Activated naive CD4-positive, alpha-beta T cell treated with anti-CD3 and anti-CD28 coated beads, Interleukin-2, amount 50 U/mL, for 72 hours (primary cell): ENCODE measurements around the gene CBX6. TPM values are rescaled to one million over a fixed set of nuclear protein-coding genes. Genes with fewer than 3 reads are reported as not detected.

Experiments
- ATAC-seq, 2 donors: fragments of 150-1000 bp; cut with Tn5 transposase; 2 replicates each; pipeline ENCODE4 v1.10.0; 2021; ENCODE audit warnings: mild to moderate bottlenecking in 2 of 2, moderate library complexity in 2 of 2
- DNase-seq, 2 donors: peaks; one replicate each; pipeline ENCODE4 v3.0.0; 2021 to 2022; ENCODE audit warnings: low spot score in 2 of 2
- H3K27ac Mint-ChIP-seq, 2 donors: one replicate each; pipeline ENCODE4 v1.8.0; 2022; ENCODE audit warnings: mild to moderate bottlenecking in 2 of 2, mixed read lengths in 2 of 2
- H3K36me3 Mint-ChIP-seq, 2 donors: one replicate each; pipeline ENCODE4 v1.8.0; 2022; ENCODE audit warnings: mixed read lengths in 2 of 2
- H3K9me3 Mint-ChIP-seq, 2 donors: one replicate each; pipeline ENCODE4 v1.8.0; 2022; ENCODE audit warnings: mixed read lengths in 2 of 2
- total RNA-seq, 2 donors: library from RNA; stranded (reverse); gene quantifications; one replicate each; pipeline ENCODE4 v1.2.3, GENCODE V29; 2022

Gene CBX6
- total RNA-seq, 2 donors from 2014 or later = 46.9 to 92.6 TPM

DNA sequence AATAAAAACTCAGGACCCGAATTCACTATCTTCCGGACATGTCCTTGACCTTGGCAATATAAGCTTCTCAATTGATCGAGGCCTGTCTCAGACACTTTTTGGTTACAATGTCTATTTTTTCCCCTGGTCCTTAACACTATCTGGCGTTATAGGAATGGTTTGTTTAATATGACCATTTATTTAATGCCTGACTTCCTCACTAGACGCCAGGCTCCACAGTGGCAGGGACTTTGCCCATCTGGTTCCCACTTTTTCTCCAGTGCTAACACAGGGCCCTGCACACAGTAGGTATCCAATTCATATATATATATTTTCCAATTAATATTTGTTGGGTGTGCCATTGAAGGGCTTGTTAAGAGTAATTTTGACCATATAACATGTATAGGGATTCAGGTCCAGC is 7.9 kb upstream of the CBX6 start:
- Mint-ChIP-seq H3K36me3 (no peaks in the 10 kb centered on the region), H3K9me3 (no peaks in the 10 kb centered on the region), H3K27ac (no peak overlapping the region)
- no peak for DNase-seq
- no peak for ATAC-seq

DNA sequence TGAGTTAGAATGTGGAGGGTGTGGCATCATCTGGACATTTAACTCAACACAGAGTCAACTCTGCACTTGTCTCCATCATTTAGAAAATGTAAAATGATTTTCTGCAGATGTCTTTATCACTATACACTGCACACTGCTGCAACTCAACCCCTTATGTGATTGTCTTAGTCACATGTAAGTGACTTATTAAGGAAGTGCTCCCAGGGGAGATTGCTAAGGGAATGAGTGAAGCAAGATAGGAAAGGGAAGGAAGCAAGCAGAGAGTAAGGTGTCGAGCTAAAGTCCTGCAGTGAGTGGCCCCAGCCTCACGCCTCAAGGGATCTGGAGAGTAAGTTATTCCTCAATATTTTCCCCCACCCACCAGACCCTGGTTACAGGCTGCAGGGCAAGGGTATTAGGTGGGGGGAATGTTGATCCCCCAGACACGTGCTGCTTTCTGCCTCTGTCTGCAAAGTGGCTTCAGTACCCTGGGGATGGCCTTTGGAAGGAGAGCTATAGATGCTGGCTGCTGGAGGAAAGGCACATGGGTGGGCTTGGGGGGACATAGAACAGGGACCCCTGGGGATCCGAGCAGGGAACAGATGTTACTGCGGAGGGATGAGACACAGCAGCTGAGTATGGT is 7.2 kb upstream of the CBX6 start:
- no peak overlapping the region for H3K27ac Mint-ChIP-seq
- no peak for DNase-seq
- no peaks in the 10 kb centered on the region for H3K9me3 Mint-ChIP-seq
- no peaks in the 10 kb centered on the region for H3K36me3 Mint-ChIP-seq
- ATAC-seq = no peak

DNA sequence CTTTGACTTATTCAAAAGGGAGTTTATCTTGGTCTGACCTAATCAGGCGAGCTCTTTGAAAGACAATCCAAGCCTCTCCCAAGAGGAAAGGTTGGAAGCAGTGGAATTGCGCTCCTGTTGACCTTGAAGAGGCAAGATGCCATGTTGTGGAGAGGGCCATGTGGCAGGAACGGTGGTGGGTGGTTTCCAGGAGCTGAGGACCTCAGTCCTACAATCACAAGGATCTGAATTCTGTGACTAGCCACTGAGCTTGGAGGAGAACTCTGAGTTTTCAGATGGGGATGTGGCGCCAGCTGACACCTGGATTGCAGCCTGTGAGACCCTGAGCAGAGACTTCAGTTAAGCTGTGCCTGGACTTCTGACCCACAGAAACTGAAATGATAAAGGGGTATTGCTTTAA is 6.0 kb upstream of the CBX6 start:
- Mint-ChIP-seq H3K27ac (no peak overlapping the region), H3K9me3 (no peaks in the 10 kb centered on the region), H3K36me3 (no peaks in the 10 kb centered on the region)
- ATAC-seq = no peak
- no peak for DNase-seq

DNA sequence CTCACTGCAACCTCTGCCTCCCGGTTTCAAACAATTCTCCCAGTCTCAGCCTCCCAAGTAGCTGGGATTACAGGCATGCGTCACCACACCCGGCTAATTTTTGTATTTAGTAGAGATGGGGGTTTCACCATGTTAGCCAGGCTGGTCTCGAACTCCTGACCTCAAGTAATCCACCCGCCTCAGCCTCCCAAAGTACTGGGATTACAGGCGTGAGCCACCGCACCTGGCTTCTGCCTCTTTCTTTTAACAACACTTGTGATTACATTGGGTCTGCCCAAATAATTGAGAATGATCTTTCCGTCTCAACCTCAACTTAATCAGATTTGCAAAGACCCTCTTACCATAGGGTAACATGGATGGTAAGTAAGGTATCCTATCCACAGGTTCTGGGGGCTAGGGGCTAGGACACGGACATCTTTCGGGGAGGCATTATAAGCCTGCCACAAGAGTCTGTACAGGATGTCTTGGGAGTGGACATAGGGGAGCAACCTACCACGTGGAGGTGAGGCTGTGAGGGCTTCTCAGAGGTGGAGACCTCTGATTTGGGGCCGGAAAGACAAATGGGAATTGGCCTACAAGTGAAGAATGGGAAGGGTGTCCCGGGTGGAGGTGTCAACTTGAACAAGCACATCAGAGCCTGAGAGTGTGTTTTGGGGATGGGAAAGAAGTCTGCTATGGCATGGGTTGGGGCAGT is 2.7 kb upstream of the CBX6 start:
- Mint-ChIP-seq H3K27ac (peak overlapping the region; percentile 83 to 87), H3K9me3 (no peaks in the 10 kb centered on the region), H3K36me3 (peaks cover 14 to 19% of the 10 kb centered on the region in 2 donors)
- DNase-seq = no peak
- no peak for ATAC-seq

DNA sequence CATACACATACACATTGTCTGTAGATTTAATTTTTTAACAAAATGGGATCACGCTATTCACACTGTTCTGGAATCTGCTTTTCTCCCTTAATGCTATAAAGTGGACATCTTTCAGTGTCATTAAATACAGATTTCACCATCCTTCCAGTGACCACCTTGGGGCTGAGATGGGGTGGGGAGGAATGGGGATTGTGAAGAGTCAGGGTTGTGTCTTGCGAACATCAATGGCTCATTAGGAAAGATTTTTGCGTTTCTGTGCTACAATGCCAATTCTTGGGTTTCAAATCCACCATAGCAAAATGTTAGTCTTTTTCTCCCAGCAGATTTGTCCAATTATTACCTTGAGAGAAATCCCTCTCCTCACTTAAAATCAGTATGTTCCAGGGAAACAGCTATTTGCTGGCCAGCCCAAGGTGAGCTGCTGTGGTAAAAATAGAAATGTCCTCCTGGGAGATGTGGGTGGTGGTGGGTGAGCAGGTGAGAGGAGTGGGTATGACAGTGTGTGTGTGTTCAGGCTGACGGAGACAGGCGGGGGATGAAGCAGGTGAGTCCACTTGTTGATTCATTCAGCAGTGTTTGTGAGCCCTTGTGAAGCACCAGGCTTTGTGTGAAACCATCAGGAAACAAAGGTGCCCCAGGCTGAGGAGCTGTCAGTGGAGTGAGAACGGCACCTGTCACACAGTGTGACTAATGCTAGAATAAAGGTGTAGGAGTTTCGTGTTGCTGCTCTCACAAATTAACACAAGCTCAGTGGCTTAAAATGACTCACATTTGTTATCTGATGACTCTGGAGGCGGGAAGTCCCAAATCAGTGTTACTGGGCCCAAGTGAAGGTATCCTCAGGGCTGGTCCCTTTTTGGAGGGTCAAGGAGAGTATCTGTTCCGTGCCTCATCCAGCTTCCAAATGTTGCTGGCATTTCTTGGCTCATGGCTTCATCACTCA is 1.7 kb upstream of the CBX6 start:
- ATAC-seq = peak; percentile 89
- Mint-ChIP-seq H3K27ac (peak overlapping the region; percentile 83 to 87), H3K36me3 (peaks cover 14 to 20% of the 10 kb centered on the region in 2 donors), H3K9me3 (no peaks in the 10 kb centered on the region)
- peak; percentile 76 to 86 for DNase-seq

DNA sequence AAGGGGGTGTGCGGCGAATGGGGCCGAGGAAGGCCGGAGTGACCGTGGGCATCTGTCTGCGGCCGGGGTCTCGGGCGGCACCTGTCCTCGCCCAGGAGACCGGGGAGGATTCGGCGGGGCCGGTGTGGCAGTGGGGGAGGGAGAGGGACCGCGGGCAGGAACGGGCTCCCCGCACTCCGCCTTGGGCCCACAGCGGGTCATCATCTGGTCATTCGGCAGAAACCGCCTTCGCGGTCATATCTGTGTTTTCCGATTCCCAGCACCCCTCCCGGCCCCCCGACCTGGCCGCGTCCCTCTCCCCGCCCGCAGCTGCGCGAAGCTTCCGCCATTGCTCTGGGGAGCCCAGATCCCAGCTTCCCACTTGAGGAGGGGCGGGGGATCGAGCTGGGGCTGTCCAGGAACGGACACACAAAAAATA is 824 bp upstream of the CBX6 start:
- peaks cover 14 to 20% of the 10 kb centered on the region in 2 donors for H3K36me3 Mint-ChIP-seq
- H3K9me3 Mint-ChIP-seq = no peaks in the 10 kb centered on the region
- ATAC-seq = no peak
- DNase-seq = no peak
- peak overlapping the region; percentile 83 to 92 for H3K27ac Mint-ChIP-seq

DNA sequence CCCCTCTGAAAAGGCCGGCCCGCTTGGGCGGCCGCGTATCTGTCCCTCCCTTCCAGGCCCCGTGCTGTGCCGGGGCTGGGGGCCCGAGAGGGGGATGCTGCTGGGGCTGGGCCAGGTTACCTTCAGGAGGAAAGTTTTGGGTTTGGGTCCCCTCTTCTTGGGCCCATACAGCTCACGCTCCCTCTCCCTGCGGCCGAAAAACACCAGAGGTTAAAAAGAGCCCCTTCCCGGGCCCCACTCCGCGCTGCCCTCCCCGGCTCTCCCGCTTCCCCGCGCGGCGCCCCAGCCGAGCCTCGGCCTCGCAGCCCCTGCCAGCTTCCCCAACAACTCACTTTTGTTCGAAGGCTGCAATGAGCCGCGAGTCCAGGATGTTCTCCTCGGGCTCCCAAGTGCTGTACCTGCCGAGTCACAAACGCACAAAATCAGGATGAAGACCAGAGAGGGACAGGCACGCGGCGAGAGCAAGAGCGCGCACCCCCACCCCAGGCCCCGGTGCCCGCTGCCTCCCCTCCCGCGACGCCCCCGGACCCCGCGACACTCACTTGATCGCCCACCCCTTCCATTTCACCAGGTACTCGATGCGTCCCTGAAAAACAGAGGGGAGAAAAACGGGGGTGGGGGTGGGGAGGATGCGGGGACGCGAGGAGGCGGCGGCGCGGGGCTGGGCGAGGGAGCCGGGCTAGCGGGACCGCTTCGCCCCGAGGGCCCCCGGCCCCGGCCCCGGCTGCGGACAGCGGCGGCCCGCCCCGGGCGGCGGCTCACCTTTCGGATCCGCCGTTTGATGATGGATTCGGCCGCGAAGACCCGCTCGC is 450 bp downstream of the CBX6 start:
- peaks cover 14 to 20% of the 10 kb centered on the region in 2 donors for H3K36me3 Mint-ChIP-seq
- DNase-seq = peak in 1 of 2 donors; percentile 63

DNA sequence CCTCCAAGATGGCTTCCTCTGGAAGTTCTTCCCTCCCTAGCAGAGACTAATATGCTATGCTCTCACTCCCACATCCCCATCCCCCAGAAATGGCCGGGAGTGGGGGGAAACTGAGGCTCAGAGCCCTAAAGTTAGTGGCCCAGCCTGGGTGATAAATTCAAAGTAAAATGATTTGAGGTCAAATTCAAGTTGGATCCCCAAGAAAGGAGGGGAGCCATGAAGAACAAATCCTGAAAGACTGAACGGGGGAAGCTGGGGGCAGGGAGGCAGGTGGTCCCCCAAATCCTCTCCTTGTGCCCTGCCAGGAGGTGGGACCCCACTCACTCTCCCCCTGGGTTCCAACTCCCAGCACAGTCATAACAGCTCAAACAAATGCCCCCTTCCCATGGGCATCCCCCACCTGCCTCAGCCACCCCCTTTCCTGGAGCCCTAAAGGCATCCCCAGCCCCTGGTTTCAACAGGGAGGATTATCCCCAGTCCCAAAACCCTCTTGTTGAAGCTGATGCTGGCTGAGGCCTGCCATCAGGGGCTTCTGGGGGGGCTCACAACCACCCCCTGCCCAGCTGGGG is 1.1 kb downstream of the CBX6 start:
- H3K36me3 Mint-ChIP-seq = peaks cover 14 to 20% of the 10 kb centered on the region in 2 donors
- DNase-seq = no peak
- H3K9me3 Mint-ChIP-seq = no peaks in the 10 kb centered on the region
- no peak for ATAC-seq
- peak overlapping the region; percentile 86 to 92 for H3K27ac Mint-ChIP-seq

More for the DNA sequence above, 450 bp downstream of the CBX6 start:
- H3K9me3 Mint-ChIP-seq = no peaks in the 10 kb centered on the region
- no peak for ATAC-seq
- H3K27ac Mint-ChIP-seq = peak overlapping the region; percentile 86 to 92

DNA sequence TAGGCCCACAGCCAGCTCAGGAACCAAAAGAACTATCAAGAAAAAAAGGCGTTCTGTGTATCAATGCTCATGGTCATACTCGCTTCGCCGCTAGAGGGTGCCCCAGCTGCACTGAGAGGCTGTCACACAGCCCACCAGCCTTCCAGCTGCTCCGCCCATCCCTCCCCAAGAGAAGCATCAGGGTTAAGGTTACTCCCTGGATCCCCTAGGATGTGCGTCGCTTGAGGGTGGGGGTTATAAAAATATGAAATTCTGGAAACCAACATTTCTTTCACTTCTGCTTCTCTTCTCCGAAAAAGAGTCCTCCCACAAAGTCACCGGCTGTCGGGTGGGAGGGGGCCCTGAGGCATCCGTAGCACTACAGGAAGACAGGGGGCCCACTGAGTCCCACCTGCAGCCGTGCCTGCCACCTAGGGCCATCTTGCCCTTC is 1.7 kb downstream of the CBX6 start:
- Mint-ChIP-seq H3K9me3 (no peaks in the 10 kb centered on the region), H3K36me3 (peaks cover 19 to 24% of the 10 kb centered on the region in 2 donors), H3K27ac (peak overlapping the region; percentile 86 to 92)
- peak; percentile 13 to 39 for ATAC-seq
- peak; percentile 81 to 91 for DNase-seq

DNA sequence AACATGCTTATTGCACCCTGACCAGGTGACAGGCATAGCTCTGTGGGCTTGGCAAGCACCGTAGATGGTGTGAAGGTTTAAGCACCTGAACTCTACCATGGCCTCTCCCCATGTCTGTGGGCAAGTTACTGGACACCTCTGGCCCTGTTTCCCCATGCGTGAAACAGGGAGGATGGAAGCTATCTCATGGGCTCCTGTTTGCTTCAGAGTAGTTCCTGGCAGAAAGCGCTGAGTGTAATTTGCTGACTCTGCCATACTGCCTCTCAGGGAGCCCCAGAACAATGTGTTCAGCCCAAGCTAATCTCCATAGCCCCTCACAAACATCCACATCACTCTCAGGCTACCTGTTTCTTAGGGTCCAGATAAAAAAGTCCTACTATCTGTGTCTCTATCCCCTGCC is 2.4 kb downstream of the CBX6 start:
- ATAC-seq (no peak), DNase-seq (peak in 1 of 2 donors; percentile 16)
- no peaks in the 10 kb centered on the region for H3K9me3 Mint-ChIP-seq
- peaks cover 19 to 24% of the 10 kb centered on the region in 2 donors for H3K36me3 Mint-ChIP-seq
- H3K27ac Mint-ChIP-seq = peak overlapping the region; percentile 86 to 92

DNA sequence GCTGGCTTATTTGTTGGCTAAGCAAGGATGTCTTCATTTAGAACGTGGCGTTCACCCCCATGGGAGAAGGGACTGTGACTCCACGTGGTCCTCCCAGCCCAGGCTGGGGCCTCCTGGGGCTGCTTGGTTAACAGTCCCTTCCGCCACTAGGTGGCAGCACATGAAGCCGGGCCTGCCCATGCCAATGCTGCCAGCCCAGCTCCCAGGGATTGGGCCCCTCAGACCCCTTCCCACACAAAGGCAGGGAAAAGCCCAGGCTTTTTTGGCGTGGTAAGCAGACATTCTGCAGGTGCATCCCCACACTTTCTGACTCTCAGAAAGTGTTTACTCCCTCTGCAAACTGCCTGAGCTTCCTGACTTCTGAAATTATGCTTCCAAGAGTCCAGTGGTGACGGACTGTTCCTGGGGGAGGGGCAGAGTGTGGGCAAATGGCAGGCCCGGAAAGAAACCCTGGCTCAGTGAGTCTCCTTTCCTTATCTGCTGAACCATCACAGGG is 3.1 kb downstream of the CBX6 start:
- Mint-ChIP-seq H3K36me3 (peaks cover 19 to 24% of the 10 kb centered on the region in 2 donors), H3K9me3 (no peaks in the 10 kb centered on the region), H3K27ac (peak overlapping the region; percentile 44 to 92)
- peak; percentile 77 to 94 for DNase-seq
- peak; percentile 41 to 54 for ATAC-seq

DNA sequence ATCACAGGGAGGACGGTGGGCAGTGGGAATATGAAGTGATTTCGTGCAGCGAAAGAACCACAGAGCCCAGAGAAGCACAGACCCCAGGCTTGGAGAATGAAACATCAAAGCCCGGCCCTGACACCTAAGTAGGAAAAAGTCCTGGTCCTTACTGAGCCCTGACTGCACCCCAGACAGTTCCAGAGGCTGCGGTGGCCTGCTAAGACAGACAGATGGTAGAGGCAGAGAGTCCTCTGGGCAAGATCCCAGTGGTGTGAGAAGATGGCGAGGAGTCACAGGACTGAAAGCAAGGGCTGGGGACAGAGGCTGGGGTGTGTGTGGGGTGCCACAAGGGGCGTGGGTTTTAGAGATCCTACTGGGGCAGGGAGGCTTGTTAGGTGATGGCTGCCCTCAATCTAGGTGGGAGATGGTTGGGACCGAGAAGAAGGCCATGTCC is 3.7 kb downstream of the CBX6 start:
- Mint-ChIP-seq H3K27ac (peak overlapping the region; percentile 44 to 92), H3K9me3 (no peaks in the 10 kb centered on the region), H3K36me3 (peaks cover 19 to 24% of the 10 kb centered on the region in 2 donors)
- no peak for ATAC-seq
- DNase-seq = peak in 1 of 2 donors; percentile 31

DNA sequence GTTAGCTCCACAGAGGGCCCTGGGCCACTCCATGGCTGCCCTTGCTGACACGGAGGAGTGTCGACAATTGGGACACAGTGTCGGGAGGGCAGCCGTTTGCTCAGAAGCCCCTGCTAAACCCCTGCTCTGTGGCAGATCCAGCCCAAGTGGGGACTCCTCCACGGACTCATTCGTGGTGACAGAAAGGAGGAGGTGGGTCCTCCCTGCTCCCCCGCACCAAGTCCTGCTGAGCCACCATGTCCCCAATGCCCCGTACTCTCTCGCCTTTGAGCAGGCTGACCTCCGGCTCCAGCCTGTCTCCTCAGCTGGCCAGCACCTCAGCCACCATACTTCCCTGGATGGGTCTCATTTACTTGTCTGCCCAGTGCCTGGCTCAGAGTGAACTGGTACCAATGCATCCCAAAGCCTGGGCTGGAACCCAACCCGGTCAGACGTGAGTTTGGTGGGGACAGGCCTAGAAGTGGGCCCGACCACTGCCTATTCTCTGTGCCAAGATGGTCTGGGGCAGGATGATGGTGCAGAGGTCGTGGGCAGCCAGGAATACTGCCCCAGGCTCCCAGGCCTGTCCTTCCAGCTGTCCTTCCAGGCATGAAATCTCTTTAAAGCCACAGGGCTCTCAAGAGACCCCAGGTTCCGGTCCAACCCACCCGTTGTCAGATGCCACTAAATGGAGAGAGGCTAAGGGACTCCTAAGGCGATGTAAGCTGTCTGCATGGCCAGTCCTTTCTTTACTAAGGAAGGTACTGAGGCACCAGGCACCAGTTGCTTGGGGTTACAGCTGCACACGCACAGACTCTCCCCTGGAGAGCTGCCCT is 4.3 kb downstream of the CBX6 start:
- DNase-seq (peak in 1 of 2 donors; percentile 52), ATAC-seq (no peak)
- Mint-ChIP-seq H3K9me3 (no peaks in the 10 kb centered on the region), H3K27ac (peak overlapping the region; percentile 44 to 92), H3K36me3 (peaks cover 19 to 24% of the 10 kb centered on the region in 2 donors)

DNA sequence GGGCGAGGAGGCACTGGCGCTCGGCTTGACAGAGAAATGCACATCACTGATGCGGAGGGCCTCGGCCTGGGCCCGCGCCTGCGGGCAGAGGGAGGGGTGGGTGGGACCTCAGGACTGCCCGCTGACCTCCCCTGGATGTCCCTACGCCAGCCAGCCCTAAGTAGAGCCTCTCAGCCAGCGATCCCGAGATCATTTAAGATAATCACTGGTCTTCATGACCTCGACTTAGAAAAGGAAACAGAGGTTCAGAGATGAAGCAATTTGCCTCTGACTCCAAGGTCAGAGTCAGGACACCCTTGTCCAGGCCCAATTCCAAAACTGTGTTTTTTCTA is 4.9 kb downstream of the CBX6 start:
- no peak for ATAC-seq
- no peak for DNase-seq
- Mint-ChIP-seq H3K36me3 (peaks cover 19 to 24% of the 10 kb centered on the region in 2 donors), H3K27ac (no peak overlapping the region), H3K9me3 (no peaks in the 10 kb centered on the region)
